Fibroblast of lung (primary cell): ENCODE data around the gene STXBP6.

Experiments used
- CTCF ChIP-seq, 2 donors: IDR thresholded peaks in 1 of 2; conservative IDR thresholded peaks in 1 of 2; 1 replicate in 1 of 2; 2 replicates in 1 of 2; pipeline ENCODE4 v1.5.1; 2011 to 2012; ENCODE audit warnings: low read length in 2 of 2, control low read depth in 1 of 2, inconsistent platforms in 1 of 2, low read depth in 1 of 2, mild to moderate bottlenecking in 1 of 2
- EZH2 ChIP-seq: IDR thresholded peaks from 2 replicates; pipeline ENCODE4 v1.5.1; 2012; ENCODE audit warnings: low read length, control low read depth, mild to moderate bottlenecking; ENCODE audit errors: missing control alignments

- TF ChIP-seq CTCF (conservative IDR thresholded peaks at IDR 0.05 in 1 of 2, IDR thresholded peaks at IDR 0.05 in 1 of 2; ENCODE audit: low read depth in 1 of 2, low read length in 2 of 2), result no peak
- TF ChIP-seq EZH2, result no peak
Measured at GRCh38 chr14:24843494-24843893, 206.5 kb downstream of the STXBP6 start.
